CD1c-positive myeloid dendritic cell (primary cell): ENCODE measurements around the gene TPSB2.

Source experiments
- DNase-seq: peaks from one replicate; pipeline ENCODE4 v3.0.0-alpha.2; 2016; ENCODE audit errors: extremely low spot score

TPSB2 gene

GRCh38 chr16:1220098-1220728, 9.8 kb downstream of the TPSB2 start:
- DNase-seq: no peak

GRCh38 chr16:1218930-1219611, 10.9 kb downstream of the TPSB2 start:
- DNase-seq: no peak

GRCh38 chr16:1218061-1218929, 11.7 kb downstream of the TPSB2 start:
- DNase-seq: no peak

- no peak for DNase-seq
Measured at GRCh38 chr16:1217526-1217925, 12.5 kb downstream of the TPSB2 start.

DNA sequence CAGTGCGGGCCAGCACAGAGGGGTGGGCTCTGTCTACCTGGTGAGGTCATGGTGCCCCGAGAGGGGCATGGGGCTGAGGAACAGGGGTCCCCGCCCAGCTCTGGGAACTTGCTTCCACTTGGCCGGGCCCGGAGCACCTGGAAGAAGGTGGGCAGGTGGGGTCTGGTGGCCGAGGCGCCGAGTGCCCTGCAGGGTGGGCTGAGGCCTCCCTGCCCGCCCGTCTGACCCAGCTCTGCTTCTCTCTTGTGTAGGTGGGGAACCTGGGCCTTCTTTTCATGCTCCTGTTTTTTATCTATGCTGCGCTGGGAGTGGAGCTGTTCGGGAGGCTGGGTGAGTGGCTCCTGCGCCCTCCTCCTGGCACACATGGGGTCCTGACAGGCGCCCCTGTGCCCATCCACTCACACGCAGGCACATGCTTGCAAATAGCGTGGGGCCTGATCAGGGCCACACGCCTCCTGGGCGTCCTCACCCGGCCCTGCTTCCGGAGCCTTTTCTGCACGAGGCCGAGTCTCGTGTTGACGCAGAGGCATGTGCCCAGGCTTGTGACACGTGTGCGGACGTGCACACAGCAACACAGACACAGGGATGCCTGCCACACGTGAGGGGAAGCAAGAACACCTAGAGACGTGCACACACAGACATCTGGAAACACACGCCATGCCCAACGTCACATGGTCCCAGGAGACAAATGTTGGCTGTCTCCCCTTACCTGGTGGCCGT, 13.1 kb downstream of the TPSB2 start:
- DNase-seq: no peak

GRCh38 chr16:1216296-1216619, 13.7 kb downstream of the TPSB2 start:
- DNase-seq: no peak

- DNase-seq: no peak
Measured at GRCh38 chr16:1215574-1216295, 14.2 kb downstream of the TPSB2 start.

- DNase-seq: no peak
Measured at GRCh38 chr16:1214719-1215118, 15.3 kb downstream of the TPSB2 start.

GRCh38 chr16:1213796-1214372, 16.1 kb downstream of the TPSB2 start:
- no peak for DNase-seq

DNA sequence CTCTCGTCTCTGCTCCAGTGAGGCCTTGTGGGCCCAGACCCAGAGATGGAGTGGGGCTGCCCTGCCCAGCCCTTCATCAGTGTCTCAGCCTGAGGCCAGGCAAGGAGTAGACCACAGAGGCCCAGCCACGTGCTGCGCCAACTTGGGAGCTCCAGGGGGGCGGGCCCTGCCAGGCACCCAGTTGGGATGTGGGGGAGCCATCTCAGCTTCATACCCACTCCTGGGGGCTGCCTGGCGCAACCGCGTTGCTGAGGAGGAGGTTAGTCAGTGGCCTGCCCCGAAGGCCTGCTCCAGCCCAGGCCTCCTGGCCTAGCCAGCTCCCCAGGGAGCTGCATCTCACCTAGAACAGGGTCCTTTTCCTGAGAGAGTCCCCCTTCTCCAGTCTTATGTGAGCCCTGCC, 16.8 kb downstream of the TPSB2 start:
- no peak for DNase-seq

DNA sequence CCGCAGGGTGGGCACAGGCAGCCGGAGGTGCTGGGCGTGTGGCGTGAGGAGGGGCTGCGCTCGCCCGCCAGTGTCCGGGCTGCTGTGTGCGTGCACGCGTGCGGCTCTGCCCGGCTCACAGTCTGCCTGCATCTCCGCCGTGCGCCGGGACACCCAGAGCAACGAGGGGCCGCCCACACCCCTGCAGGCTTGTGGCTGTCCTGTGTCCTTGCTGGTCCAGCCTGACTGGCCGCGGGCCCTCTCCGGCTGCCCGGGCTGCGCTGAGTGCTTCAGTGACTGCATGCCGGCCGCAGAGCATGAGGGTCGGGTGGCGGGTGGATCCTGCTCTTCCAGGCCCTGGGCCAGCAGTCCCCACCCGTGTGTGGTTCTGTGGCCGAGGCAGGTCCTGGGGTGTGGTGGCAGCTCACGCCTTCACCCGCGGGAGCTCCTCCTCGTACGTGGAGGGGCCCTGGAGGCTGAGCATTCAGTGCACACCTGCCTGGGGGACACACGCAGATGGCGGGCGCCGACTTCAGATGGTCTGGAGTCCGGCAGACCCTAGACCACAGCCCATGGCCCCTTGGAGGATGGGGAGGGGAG, 17.3 kb downstream of the TPSB2 start:
- no peak for DNase-seq

DNA sequence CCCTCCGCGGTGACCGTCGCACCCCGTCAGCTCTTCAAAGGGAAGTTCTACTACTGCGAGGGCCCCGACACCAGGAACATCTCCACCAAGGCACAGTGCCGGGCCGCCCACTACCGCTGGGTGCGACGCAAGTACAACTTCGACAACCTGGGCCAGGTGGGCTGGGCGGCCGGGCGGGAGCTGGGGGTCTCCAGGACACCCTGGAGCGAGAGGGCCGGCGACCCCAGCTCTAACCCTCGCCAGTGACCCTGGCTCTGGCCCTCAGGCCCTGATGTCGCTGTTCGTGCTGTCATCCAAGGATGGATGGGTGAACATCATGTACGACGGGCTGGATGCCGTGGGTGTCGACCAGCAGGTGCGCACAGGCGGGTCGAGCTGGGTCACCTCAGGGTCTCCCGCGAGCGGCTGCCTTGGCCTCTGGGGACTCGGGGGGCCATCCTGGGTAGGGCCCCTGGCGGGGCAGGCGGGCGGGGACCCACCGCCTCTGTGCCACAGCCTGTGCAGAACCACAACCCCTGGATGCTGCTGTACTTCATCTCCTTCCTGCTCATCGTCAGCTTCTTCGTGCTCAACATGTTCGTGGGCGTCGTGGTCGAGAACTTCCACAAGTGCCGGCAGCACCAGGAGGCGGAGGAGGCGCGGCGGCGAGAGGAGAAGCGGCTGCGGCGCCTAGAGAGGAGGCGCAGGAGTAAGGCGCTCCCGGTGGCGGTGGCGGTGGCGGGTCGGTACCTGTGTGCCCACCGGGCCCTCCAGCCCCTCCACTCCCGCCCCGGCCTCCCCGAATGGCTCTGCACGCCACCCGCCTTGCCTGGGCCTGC, 18.3 kb downstream of the TPSB2 start:
- no peak for DNase-seq

- no peak for DNase-seq
Measured at GRCh38 chr16:1210461-1210860, 19.5 kb downstream of the TPSB2 start.

- no peak for DNase-seq
Measured at GRCh38 chr16:1209081-1209480, 20.9 kb downstream of the TPSB2 start.

DNA sequence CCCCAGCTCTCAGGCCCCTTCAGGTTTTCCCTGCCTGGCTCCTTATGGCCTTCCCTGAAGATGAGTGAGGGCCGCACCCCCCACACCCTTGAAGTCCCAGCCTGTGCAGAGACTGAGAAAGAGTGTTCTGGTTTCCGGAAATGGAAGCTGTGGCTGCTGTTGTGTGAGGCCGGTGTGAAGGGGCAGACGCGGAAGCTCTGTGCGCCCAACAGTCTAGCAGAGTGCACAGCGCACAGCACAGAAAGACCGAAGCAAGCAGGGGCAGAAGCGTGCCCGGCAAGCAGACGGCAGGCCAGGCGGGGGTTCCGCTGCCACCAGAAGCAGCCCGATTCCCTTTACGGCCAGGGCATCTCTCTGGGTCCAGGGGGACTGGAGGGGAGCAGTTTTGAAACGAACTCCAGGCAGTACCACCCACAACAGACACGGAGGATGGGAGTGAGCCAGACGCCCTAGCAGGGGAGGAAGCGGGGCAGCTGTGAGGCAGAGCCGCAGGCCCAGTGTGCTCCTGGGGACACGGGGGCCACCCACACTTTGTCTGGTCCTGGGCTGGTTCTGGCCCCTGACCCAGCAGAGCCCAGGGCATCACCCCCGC, 21.6 kb downstream of the TPSB2 start:
- no peak for DNase-seq

GRCh38 chr16:1206786-1207185, 23.2 kb downstream of the TPSB2 start:
- no peak for DNase-seq

DNA sequence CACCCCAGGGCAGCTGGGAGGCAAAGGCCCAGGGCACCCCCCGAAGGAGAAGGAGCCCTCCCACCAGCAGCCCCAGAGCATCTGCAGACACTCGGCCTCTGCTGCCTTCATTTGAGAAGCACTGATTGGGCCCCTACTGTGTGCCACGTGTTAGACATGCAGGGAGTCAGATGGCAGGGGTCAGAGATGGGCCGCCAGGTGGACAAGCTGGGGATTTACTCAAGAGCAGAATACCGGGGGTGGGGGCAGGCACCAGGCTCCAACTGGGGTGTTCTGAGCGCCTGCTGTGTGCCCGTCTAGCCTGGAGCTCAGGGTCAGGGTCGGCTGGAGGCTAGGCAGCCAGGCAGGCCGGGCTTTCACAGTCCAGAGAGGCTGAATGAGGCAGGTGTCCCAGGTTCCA, 23.7 kb downstream of the TPSB2 start:
- DNase-seq: no peak

DNA sequence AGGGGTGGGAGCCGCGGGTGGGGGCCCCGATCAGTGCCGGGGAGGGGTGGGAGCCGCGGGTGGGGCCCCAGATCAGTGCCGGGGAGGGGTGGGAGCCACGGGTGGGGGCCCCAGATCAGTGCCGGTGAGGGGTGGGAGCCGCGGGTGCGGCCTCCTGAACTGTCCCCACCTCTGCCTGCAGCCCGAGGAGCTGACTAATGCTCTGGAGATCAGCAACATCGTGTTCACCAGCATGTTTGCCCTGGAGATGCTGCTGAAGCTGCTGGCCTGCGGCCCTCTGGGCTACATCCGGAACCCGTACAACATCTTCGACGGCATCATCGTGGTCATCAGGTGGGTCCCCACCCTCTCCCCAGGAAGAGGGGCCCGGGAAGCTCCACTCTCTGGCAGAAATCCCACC, 25.1 kb downstream of the TPSB2 start:
- no peak for DNase-seq

- DNase-seq: no peak
Measured at GRCh38 chr16:1202274-1202673, 27.7 kb downstream of the TPSB2 start.

DNA sequence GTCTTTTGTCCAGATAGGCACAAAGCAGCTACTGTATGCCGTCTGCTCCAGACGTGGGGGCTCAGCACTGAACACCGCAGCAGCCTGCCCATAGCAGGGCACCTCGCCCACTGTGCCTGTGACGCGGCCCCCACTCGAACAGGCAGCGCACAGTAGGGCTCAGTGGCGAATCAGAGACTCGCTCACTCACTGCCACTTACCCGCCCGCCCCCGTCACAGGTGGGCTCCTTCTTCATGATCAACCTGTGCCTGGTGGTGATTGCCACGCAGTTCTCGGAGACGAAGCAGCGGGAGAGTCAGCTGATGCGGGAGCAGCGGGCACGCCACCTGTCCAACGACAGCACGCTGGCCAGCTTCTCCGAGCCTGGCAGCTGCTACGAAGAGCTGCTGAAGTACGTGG, 28.5 kb downstream of the TPSB2 start:
- no peak for DNase-seq
